GM12873 (cell line): ENCODE measurements around the gene KCNQ5.

Experiments
- CTCF ChIP-seq: IDR thresholded peaks from 2 replicates; pipeline ENCODE4 v1.5.1; 2012; ENCODE audit warnings: low read depth, mild to moderate bottlenecking, moderate library complexity, low read length, control low read depth; ENCODE audit not compliant: insufficient read depth; ENCODE audit errors: missing control alignments

KCNQ5 gene

GRCh38 chr6:73182021-73182607 is 560.2 kb downstream of the KCNQ5 start:
- no peak for TF ChIP-seq CTCF

GRCh38 chr6:73194744-73195143 is 572.9 kb downstream of the KCNQ5 start:
- no peak for TF ChIP-seq CTCF

GRCh38 chr6:73200247-73200646 is 578.4 kb downstream of the KCNQ5 start:
- no peak for TF ChIP-seq CTCF

- no peak for TF ChIP-seq CTCF
Observed at GRCh38 chr6:73200735-73201134, 578.9 kb downstream of the KCNQ5 start.

DNA sequence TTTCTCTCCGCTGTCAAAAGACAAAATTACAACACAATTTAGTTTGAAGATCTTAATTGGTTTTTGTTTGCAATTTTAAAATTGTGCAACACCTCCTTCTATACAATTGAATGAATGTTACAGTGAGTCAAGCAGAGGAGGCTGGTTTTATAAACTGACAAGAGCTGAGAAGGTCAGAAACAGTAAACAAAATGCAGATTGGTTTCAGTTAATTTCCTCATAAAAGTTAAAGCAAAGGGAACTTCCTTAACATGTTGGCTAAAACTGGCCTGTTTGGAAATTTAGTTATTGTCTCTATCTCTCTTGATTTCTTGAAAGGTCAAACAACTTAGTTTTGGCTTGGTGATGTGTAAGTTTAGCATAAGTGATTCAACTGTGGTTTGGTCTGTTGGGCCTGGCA is 581.2 kb downstream of the KCNQ5 start:
- TF ChIP-seq CTCF = no peak

DNA sequence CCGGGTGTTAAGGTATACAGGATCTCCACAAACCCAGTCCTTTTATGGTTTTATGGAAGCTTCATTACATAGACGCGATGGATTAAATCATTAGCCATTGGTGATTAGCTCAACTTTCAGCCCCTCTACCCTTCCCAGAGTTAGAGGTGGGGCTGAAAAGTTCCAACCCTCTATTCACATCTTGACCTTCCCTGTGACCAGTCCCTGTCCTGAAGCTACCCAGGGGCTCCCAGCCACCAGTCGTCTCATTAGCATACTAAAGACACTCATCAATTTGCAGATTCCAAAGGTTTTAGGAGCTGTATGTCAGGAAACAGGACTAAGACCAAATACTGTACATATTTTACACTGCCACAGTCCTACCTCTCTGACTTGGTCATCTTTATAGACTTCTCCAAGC is 582.4 kb downstream of the KCNQ5 start:
- TF ChIP-seq CTCF = no peak

DNA sequence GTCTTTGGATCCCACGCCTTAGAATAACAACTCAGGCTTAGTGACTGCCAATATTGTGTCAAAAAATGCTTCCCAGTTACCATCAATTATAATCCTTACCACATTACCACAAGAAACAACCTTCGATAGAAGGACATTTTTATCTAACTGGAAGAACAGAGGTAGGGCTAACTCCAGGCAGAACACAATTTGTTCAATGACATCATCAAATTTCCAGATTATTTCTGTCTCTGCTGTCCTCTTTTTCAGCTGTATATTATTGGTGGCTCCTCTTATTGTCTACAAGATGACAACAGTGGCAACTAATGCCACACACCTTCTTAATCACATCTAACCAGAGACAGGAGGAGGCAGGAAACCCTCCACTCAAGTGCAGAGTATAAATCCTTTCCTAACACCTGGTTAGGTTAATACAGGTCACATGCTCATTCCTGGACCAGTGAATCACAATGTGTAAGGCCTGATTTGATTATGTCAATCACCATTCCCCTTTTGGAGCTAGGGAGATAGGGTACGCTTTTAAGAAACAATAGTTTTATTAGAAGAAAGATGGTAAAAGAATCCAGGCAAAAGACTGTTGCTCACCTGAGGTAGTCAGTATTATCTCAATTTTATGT is 585.5 kb downstream of the KCNQ5 start:
- no peak for TF ChIP-seq CTCF
